Coronary artery (tissue), 2 donors: ENCODE measurements around the gene COL4A1.
A peak's percentile ranks its signal among the peaks of the same experiment; 100 is the strongest.

ENCODE experiments used
- DNase-seq: peaks from one replicate; pipeline ENCODE4 v3.0.0-alpha.2; 2017; ENCODE audit warnings: low spot score
- H3K27ac ChIP-seq, 2 donors: fragments of 200-600 bp; sonication (generic); one replicate each; pipeline ENCODE4 v1.5.1; 2016 to 2019
- H3K4me3 ChIP-seq: fragments of 200-600 bp; sonication (generic); 2 replicates; pipeline ENCODE4 v1.5.1; 2016; ENCODE audit warnings: mild to moderate bottlenecking, moderate library complexity
- CTCF ChIP-seq: fragments of 200-600 bp; sonication (generic); IDR thresholded peaks from one replicate; pipeline ENCODE4 v1.5.1; 2019; ENCODE audit warnings: antibody characterized with exemption

Gene COL4A1

GRCh38 chr13:110109140-110109783 is 197.7 kb downstream of the COL4A1 start:
- DNase-seq: no peak
- Histone ChIP-seq H3K4me3 (peak overlapping the region; percentile 35), H3K27ac (peak overlapping the region; percentile 54 to 83)
- TF ChIP-seq CTCF: no peak

DNA sequence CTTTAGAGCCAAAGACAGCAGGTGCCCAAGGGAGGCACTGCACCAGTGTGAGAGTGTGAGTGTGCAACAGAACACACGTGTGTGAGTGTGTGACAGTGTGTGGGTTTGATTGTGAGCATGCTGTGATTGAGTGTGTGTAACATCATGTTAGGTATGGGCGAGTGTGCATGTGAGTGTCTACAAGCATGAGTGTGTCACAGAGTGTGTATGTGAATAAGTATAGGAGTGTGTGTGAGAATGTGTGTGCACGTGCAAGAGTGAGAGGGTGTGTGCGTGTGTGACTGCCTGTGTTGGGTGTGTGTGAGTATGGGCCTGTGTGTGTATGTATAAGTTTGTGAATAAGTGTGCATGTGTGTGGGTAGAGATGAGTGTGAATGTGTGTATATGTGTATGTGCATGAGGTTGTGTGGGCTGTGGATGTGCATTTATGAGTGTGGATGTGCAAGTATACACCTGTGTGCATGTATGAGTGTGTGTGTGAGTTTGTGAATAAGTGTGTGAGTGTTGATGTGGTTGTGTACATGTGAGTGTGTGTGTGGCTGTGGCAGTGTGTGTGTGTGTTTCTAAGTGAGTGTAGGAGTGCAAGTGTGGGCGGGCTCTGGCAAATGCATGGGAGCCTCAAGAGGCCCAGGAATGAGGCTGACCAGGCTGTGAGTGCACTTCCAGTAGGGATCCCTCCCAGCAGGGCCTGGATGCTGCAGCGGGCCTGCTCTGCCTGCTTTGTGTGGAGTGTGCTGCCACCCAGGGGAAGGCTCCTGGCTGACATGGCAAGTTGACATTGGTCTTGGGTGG is 198.4 kb downstream of the COL4A1 start:
- peak overlapping the region; percentile 54 to 83 for H3K27ac ChIP-seq
- peak; percentile 65 for TF ChIP-seq CTCF
- DNase-seq: peak; percentile 89
- no peak overlapping the region for H3K4me3 ChIP-seq

DNA sequence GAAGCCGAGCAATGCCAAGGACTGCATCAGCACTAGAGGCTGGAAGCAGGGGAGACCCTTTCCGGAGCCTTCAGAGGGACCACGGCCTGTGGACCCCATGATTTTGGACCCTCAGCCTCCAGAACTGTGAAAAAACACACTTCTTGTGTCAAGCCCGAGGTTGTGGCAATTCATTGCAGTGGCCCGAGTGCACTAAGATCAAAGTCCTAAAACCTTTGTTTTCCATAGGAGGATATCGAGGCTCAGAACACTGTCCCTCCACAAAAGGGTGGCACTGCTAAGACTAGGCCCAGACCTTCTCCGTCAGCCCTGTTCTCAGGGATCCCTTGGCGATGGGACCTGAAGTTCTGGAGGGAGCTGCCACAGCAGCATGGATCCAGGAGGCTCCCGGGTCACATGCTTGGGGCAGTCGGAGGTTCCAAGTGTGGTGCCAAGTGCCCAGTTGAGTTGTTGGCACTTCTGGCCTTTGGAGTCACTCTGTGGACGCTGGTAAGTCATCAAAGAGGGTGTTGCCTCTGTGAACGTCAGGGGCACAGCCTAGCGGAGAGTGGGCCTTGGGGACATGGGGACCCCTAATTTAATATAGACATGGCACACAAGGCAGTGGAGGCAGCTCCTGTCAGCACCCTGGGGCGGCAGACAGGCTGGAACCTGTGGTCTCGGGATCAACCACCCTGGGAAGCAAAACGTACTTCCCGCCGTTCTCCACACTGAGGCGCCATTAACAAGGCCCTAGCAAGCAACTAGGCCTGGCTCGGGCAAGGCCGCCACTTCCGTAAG is 199.2 kb downstream of the COL4A1 start:
- H3K27ac ChIP-seq: peak overlapping the region; percentile 47 to 83
- DNase-seq: peak; percentile 65
- TF ChIP-seq CTCF: no peak
- H3K4me3 ChIP-seq: no peak overlapping the region

DNA sequence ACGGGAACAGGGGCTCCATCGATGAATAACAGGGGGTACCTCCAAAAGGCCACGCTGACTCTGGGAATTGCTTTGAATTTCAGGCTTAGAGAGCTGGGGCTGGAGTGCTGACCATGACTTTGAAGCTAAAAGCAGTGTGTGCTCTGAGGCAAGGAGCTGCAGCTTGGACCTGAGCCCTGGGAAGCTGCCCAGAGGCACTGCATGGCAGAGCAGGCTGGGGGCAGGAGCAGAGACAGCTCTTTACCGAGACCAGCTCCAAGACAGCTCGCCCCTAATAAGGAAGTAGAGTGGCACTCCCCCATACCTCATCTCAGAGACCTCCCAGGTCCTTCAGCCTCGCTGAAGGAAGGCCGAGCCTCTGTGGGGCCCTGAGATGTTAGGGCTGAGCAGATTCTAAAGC is 200.2 kb downstream of the COL4A1 start:
- DNase-seq: peak; percentile 81
- Histone ChIP-seq H3K4me3 (no peak overlapping the region), H3K27ac (peak overlapping the region; percentile 47 to 83)

GRCh38 chr13:110105136-110105535 is 201.8 kb downstream of the COL4A1 start:
- TF ChIP-seq CTCF: no peak
- Histone ChIP-seq H3K4me3 (no peak overlapping the region), H3K27ac (no peak overlapping the region)
- DNase-seq: no peak

More for the DNA sequence above, 200.2 kb downstream of the COL4A1 start:
- no peak for TF ChIP-seq CTCF

DNA sequence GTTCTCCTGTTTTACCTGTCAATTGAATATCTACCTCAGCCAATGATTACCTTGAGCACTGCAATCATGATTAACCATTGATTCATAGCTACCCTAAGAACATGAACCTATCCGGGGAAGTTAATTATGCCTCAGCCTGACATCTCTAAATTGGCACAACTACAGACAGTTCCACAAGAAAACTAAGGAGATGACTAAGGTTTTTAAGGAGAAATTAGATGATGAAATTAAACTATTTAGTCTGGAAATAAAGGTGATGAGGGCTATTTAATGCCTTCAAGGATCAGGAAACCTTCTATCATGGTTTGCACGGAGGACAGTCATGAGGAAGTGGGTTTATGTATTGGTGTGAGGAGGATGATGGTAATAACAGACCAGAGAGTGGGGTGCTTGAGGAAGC is 203.4 kb downstream of the COL4A1 start:
- Histone ChIP-seq H3K4me3 (no peak overlapping the region), H3K27ac (no peak overlapping the region)
- DNase-seq: no peak
- no peak for TF ChIP-seq CTCF
